DMS153 (cell line): Measurements from ENCODE around the gene TMIGD3.
"Not testable (repeated sequence)": the region's sequence is repeated elsewhere in the genome, so short reads cannot be mapped to it uniquely, and the experiment has no call there.

Source experiments
- DNase-seq: peaks from one replicate; lab custom pipeline; 2025; lab: John Stamatoyannopoulos, UW

TMIGD3 gene

GRCh38 chr1:111503585-111504060 is at the start of gene TMIGD3, which contains the start of gene ADORA3:
TSS of gene TMIGD3 (minus strand) at chr1:111503633. CDS start at chr1:111503354, 279 bp downstream.
TSS of gene ADORA3 (minus strand) at chr1:111503633. CDS start at chr1:111503354, 279 bp downstream.
- no peak for DNase-seq

GRCh38 chr1:111553196-111553595 is 49.8 kb upstream of the TMIGD3 start:
- DNase-seq: no peak

- no peak for DNase-seq
These were observed 49.2 kb upstream of the TMIGD3 start for GRCh38 chr1:111552587-111552986.

DNA sequence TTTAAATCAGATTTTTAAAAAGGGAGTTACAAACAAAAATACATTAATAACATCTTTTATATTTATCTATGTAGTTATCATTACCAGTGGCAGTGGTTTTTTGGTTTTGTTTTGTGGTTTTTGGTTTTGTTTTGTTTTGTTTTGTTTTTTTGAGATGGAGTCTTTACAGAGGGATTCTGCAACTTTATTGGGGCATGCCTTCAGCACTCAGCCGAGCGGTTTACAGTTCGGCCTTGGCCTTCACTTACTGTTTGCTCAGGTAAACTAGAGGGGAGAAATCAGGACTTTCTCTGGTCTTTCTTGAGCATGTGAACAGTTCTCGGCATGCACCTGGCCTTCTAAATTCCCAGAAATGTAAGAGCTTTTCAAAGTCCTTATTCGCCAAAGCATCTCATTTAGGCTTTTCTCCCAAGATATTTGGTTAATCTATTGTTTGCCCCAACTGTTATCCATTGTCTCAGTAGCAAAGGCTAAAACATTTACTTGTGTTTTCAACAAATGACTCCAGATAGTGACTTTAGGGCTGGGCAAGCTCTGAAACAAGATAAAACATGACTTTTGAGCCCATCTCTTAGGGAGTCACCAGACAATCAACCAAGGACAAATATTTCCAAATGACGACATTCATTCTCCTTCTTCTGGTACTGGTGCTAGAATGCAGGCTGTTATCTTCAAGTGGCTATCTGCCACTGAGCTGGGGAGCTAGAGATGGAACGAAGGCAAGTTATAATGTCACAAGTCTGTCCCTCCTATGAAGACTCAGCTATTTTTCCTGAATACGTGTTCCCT is 48.4 kb upstream of the TMIGD3 start:
- no peak for DNase-seq

DNA sequence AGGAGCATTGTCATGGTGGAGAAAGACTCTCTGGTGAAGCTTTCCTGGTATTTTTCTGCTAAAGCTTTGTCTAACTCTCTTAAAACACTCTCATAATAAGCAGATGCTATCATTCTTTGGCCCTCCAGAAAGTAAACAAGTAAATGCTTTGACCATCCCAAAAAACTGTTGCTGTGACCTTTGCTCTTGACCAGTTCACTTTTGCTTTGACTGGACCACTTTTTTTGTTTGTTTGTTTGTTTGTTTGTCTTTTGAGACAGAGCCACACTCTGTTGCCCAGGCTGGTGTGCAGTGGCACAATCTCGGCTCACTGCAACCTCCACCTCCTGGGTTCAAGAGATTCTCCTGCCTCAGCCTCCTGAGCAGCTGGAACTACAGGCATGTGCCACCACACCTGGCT is 44.4 kb upstream of the TMIGD3 start:
- DNase-seq: not testable (repeated sequence)

DNA sequence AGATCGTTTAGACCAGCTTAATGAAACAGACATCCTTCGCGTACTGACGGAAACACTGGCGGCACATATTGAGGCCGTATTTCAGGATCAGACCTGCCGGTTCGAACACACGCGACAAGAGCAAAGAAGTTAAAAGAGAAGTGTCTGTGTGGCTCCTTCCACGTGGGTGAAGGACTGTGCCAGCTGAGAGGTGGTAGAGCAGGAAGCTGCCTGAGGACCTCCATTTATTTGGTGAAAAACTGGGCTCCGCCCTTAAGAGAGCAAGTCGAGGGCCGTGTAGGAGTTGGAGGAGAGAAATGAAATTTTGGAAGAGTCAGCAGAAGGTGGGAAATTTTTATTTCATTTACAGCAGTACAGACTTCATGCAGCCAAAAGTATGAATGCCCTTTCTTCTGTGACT is 38.8 kb upstream of the TMIGD3 start:
- no peak for DNase-seq

DNA sequence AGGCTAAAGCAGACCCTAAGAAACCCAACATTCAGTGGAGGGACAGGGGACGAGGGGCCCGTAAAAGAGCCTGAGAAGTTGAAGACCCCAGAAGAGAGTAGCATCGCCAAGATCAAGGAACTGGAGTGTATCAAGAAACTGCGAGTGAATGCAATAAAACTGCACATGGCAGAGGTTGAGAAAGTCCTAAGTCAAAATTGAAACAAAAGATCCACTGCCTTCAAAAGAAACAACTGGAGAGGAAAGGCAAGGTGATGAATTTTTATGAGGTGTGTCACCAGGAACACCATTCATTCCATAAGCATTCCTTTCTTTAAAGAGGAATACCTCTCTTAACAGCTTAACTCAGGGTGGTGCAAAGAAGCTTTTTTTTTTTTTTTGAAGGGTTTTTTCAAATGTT is 38.3 kb upstream of the TMIGD3 start:
- no peak for DNase-seq

DNA sequence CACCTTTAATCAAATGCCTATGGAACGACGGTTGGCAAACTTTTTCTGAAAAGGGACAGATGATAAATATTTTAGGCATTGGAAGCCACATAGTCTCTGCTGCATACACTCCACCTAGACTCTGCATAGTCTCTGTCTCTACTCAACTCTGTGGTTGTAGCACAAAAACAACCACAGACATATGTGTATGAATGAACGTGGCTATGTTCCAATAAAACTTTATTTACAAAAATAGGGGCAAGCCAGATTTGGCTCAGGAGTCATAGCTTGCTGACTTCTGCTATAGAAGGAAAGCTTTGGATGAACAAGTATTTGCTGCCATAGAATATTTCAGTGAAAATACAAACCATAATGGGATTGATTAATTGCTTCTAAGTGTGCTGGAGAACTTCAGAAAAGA is 37.5 kb upstream of the TMIGD3 start:
- no peak for DNase-seq

DNA sequence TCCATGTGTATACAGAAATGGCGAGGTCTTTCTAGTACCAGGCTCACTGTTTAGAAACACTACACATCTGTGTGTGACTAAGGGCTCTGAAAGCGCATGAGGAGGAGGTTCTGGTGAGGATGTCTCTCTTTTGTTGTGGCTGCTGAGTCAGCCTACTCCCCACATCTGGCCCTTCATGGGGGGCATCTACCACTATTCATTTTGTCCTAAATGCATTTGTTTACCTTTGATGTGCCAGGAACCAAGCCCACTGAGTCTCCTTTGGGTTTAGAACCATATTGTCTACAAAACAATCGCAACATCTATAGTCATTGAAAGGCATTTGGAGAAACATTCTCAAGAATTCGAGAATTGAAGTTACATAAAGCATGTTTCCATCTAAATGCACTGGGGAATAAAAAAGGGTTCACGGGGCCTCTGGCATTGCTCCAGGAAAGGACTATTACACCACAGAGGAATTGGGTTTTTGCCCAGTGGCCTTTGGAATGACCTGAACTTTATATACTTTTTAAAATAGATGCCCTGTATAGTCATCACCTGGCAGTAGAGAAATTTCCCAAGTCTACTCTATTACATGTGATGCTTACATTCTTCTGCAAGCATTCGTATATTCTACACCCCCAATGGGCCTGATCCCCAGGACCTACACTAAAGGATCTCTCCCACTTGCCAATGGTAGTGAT is 35.1 kb upstream of the TMIGD3 start:
- no peak for DNase-seq

DNA sequence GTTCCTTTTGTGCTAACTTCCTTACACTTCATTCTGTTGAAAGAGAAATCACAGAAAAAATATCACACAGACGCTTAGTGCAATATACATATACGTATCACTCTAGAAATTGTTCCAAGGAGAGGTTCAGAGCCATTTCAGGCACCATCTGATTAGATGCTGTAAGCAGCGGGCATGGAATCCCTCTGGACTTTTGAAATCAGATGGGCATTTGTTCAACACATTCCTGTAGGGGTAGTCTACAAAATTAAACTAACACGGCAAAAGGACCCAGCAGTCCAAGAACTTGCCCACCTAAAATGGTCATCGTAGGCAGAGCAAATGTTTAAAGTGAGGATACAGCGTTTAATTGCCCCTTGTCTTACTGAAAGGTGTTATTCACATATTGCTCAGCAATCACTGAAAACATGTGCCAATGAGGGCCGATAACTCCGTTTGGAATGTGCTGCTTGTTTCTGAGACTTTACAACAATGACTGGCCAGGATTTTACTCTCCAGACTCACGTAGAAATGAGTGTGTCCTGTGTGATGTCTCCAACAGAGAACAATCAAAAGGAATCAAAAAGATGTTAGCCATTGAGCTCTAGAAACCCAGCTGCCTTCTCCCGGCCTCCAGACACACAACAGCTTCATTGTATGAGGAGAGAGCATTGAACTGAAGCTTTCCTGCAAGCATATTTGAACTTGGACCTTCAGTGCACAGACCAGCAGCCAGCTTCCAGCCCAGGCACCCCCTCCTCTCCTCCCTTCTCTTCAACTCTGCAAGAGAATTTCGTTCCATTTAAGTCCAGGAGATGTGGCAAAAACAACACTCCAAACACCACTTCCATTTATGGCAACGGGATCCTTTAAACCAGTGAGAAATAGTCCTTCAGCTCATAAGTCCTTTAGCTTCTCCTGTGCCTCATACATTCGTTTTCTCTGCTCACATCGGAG is 32.1 kb upstream of the TMIGD3 start:
- DNase-seq: no peak

DNA sequence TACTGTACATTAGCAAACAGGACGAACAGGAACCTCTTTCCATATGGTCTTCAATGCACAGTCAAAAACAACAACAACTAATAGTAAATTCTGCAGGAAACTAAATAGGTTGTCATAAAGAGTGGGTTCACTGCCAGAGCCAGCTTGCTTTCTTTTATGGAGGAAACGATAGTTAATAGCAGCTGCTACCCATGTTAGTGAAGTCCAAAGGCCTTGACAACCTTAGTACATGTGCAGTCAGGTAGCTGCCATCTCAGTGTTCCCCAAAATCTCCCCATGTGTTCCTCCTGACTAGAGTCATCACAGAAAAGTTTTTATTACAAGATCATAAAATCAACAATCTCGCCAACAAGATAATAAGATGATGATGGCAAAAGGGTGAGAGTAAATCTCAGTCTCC is 16.6 kb upstream of the TMIGD3 start:
- DNase-seq: no peak

DNA sequence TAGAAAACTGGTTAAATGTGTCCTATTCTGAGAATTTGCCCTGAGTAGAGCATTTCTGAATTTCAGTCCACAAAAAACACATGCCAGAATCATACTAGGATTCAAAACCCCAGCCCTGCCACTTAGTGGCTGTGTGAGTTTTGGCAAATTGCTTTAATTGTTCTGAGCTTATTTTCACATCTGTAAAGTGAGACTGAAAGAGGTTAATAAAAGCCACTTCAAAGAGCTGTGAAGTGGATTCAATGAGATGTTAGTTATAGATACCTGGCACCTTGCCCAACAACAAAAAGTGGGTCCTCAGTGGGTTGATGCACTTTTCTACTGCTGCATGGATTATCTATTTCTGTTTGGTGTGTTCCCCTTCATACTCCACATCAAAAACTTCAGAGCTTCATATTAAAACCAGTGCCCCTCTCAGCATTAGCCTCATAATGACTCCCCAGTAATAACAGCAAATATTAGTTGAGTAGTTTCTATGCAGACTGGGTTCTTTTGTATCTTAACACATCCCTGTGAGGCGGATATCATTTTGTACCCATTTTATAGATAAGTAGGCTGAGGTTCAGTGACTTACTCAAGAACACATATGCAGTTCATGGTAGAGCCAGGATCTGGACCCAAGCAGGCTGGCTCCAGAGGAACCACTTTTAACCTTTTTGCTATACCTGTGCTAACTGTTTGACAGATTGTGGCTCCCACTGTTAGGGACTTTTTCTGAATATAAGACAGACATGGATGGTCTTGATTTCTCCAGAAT is 14.2 kb upstream of the TMIGD3 start:
- DNase-seq: peak; percentile 10

- DNase-seq: peak; percentile 10
These were observed 12.6 kb upstream of the TMIGD3 start for GRCh38 chr1:111516005-111516535.

- DNase-seq: no peak
These were observed 12.0 kb upstream of the TMIGD3 start for GRCh38 chr1:111515291-111516004.

GRCh38 chr1:111513410-111514020 is 10.1 kb upstream of the TMIGD3 start:
- no peak for DNase-seq

DNA sequence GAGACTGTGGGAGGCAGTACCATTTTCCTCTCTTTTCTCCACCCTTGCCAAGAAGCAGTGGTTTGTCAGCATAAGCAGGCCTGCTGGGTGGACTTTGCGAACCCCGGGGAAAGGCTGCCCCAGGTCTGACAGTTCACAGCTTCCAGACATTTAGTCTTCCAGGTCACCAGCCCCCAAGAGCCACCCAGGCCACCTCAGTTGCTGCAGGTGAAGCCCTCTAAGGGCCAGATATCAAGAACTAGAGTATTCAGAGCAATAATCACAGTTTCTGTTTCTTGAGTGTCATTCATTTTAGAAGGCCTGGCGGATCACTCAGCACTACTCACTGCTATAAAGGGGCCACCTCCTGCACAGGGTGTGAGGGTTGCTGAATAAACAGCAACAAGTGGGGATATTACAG is 9.5 kb upstream of the TMIGD3 start:
- DNase-seq: no peak

GRCh38 chr1:111512132-111512889 is 8.9 kb upstream of the TMIGD3 start:
- DNase-seq: no peak

DNA sequence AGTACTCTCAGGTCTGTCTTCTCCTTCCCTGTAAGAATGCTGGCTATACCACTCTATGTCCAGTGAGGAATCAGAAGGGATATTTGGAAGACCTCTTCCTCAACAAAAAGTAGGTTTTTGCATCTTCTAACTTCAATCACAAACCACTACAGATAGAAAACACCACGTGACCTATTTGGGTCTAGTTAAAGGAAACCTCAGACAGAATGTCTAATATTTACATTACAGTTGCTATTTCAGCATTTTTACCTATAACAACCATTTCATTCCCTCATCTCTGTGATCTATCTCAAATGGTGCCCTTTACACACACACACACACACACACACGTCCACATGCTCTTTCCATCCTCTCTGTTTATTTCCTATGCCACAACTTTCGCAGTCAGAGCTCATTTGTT is 7.9 kb upstream of the TMIGD3 start:
- DNase-seq: no peak

- no peak for DNase-seq
These were observed 6.6 kb upstream of the TMIGD3 start for GRCh38 chr1:111509997-111510375.
